BE2C (cell line): ENCODE measurements around the gene TCP11L2.

Experiments
- DNase-seq: peaks from one replicate; pipeline ENCODE4 v3.0.0-alpha.2; 2020
- H3K27me3 ChIP-seq: fragments of 250-450 bp; sonication (Bioruptor Pico); 2 replicates; pipeline ENCODE4 v1.5.1; 2020; ENCODE audit warnings: mild to moderate bottlenecking
- H3K36me3 ChIP-seq: fragments of 250-450 bp; sonication (Bioruptor Pico); 2 replicates; pipeline ENCODE4 v1.5.1; 2020; ENCODE audit warnings: mild to moderate bottlenecking
- H3K4me1 ChIP-seq: fragments of 250-450 bp; sonication (Bioruptor Pico); 2 replicates; pipeline ENCODE4 v1.5.1; 2020
- H3K4me3 ChIP-seq: 2 replicates; pipeline ENCODE4 v1.5.1; 2011; ENCODE audit warnings: low read depth, low read length
- H3K9me3 ChIP-seq: fragments of 250-450 bp; sonication (Bioruptor Pico); 2 replicates; pipeline ENCODE4 v1.5.1; 2020
- TF ChIP-seq, protein P1 (sequence below): IDR thresholded peaks from 2 replicates; pipeline ENCODE4 v1.5.1; 2012; ENCODE audit warnings: mild to moderate bottlenecking, low read depth, low read length

The TCP11L2 gene

DNA sequence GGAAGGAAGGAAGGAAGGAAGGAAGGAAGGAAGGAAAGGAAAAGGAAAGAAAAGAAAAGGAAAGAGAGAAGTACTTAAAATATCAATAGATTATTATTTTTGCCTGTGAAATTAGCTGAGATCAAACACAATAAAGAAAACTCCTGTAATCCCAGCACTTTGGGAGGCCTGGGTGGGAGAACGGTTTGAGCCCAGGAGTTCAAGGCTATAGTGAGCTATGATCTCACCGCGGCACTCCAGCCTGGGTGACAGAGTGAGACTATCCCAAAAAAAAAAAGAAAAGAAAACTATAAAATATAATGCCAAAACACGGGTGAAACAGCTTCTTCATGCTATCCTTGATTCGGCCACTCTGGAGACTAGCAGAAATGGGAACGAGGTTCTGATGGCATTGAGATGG is 28.5 kb upstream of the TCP11L2 start:
- TF ChIP-seq, protein P1, sequence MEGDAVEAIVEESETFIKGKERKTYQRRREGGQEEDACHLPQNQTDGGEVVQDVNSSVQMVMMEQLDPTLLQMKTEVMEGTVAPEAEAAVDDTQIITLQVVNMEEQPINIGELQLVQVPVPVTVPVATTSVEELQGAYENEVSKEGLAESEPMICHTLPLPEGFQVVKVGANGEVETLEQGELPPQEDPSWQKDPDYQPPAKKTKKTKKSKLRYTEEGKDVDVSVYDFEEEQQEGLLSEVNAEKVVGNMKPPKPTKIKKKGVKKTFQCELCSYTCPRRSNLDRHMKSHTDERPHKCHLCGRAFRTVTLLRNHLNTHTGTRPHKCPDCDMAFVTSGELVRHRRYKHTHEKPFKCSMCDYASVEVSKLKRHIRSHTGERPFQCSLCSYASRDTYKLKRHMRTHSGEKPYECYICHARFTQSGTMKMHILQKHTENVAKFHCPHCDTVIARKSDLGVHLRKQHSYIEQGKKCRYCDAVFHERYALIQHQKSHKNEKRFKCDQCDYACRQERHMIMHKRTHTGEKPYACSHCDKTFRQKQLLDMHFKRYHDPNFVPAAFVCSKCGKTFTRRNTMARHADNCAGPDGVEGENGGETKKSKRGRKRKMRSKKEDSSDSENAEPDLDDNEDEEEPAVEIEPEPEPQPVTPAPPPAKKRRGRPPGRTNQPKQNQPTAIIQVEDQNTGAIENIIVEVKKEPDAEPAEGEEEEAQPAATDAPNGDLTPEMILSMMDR = no peak
- Histone ChIP-seq H3K4me3 (no peak overlapping the region), H3K9me3 (no peaks in the 10 kb centered on the region), H3K36me3 (no peaks in the 10 kb centered on the region), H3K27me3 (peaks cover 2% of the 10 kb centered on the region; the same call in 1 of the 2 replicates), H3K4me1 (no peaks in the 10 kb centered on the region)
- DNase-seq = no peak

DNA sequence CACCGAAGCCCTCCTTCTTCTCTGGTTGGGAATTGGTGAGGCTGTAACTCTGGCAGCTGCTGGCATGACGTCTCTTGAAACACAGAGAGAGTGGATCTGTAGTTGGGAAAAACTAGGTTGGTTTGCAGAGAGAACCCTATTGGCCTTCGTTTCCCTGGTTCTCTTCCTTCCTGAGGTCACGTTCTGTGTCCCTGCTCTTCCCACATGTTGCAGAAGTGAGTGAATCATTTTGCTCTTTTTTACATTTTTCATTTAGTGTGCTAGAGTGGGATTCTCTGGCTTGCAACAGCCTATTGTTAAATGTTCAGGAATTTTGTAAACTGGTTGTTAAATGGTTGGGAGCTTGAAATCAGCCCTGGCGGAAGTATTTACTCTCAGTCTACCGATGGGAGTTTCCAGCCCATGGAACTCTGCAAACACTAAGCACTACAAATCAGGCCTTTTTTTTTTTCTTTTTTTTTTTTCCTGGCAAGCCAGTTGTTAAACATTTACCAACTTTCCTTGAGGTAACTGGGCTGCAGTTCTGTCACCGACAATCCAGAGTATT is 27.9 kb upstream of the TCP11L2 start:
- DNase-seq = no peak
- H3K4me1 ChIP-seq = no peaks in the 10 kb centered on the region
- TF ChIP-seq, protein P1 = no peak

DNA sequence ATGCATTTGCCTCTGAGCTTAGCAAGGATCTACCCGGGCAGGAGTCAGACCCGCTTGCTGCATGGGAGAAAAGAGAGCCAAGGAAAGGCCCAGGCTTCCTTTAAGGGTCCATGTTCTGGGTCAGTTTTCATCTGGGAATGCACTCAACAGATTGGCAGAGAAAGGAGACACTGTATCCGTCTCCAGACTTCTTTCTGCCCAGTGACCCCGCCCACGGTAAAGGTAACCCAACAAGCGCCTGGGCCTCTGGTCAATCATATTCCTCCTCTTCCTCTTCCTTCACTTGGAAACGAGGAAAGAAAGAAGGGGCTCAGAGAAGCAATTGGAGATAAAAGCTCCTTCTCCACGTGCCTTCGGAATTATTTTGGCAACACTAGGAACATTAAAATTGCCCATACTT is 27.1 kb upstream of the TCP11L2 start:
- H3K4me3 ChIP-seq = no peak overlapping the region
- H3K4me1 ChIP-seq = no peaks in the 10 kb centered on the region
- H3K36me3 ChIP-seq = no peaks in the 10 kb centered on the region
- DNase-seq = no peak
- peaks cover 4% of the 10 kb centered on the region; the same call in 1 of the 2 replicates for H3K27me3 ChIP-seq
- TF ChIP-seq, protein P1 = no peak
- H3K9me3 ChIP-seq = no peaks in the 10 kb centered on the region

More for the DNA sequence above, 27.9 kb upstream of the TCP11L2 start:
- H3K9me3 ChIP-seq = no peaks in the 10 kb centered on the region
- peaks cover 4% of the 10 kb centered on the region; the same call in 1 of the 2 replicates for H3K27me3 ChIP-seq
- H3K36me3 ChIP-seq = no peaks in the 10 kb centered on the region
- H3K4me3 ChIP-seq = no peak overlapping the region

DNA sequence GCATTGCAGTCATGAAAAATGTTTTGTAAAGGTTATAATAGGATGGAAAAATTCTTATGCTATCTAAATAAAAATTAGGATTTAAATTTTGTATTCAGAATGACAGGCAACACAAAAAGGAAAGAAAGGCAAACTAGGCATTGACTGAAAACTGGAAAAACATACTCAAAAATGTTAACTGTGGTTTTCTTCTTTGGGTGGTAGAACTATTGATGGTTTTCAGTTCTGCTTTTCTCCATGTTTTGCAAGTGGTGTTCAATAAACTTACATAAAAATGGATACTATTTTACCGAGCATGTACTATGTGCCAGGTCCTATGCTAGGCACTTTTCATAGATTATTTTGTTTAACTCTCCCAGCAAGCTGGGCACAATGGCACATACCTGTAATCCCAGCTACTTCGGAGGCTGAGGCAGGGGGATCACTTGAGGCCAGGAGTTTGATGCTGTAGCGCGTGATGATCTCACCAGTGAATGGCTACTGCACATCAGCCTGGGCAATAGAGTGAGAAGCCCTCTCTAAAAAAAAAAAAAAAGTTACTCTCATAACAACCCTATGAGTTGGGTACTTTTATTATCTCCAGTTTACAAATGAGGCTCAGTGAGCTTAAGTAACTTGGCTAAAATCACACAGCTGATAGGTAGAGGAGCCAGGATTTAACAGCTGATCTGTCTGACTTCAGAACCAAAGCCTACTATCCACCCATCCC is 26.3 kb upstream of the TCP11L2 start:
- Histone ChIP-seq H3K9me3 (no peaks in the 10 kb centered on the region), H3K27me3 (peaks cover 4% of the 10 kb centered on the region; the same call in 1 of the 2 replicates), H3K36me3 (no peaks in the 10 kb centered on the region), H3K4me1 (no peaks in the 10 kb centered on the region), H3K4me3 (no peak overlapping the region)
- no peak for DNase-seq
- TF ChIP-seq, protein P1 = no peak

DNA sequence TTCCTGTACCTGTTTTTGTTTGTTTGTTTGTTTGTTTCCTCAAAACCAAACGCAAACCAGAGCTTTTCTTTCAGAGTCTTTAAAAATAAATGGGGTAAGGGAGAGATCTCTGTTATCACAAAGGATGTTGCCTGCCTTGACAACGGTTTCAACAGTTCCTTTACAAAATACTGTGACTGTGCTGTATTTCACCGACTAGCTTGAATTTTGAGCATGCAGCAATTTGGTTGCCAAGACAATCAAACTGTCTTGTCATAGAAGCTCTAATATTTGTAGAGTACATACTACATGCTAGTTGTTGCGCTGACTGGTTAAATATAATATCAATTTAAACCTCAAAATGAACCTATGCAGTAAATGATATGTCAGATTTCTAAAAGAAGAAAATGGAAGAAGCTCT is 22.4 kb upstream of the TCP11L2 start:
- H3K4me1 ChIP-seq = no peaks in the 10 kb centered on the region
- H3K36me3 ChIP-seq = no peaks in the 10 kb centered on the region
- H3K9me3 ChIP-seq = no peaks in the 10 kb centered on the region
- peaks cover 11% of the 10 kb centered on the region for H3K27me3 ChIP-seq
- TF ChIP-seq, protein P1 = no peak
- no peak overlapping the region for H3K4me3 ChIP-seq
- DNase-seq = no peak
